Sigmoid colon (tissue), 4 donors: ENCODE data around the gene FHAD1.

Source experiments
- CTCF ChIP-seq, 4 experiments: fragments of 450-650 bp in 3 of 4; fragments of 200-600 bp in 1 of 4; IDR thresholded peaks; one replicate each; pipeline ENCODE4 v1.5.1; 2016 to 2019; ENCODE audit warnings: antibody characterized with exemption in 4 of 4, mild to moderate bottlenecking in 3 of 4, moderate library complexity in 2 of 4
- EP300 ChIP-seq, 4 donors: sonication (generic); formaldehyde crosslinking; IDR thresholded peaks; one replicate each; pipeline ENCODE4 v1.6.1; 2017; ENCODE audit warnings: antibody characterized with exemption in 4 of 4
- POLR2AphosphoS5 ChIP-seq, 4 donors: sonication (generic); formaldehyde crosslinking; IDR thresholded peaks; one replicate each; pipeline ENCODE4 v1.6.1; 2017; ENCODE audit warnings: antibody characterized with exemption in 4 of 4

GRCh38 chr1:15258833-15259621, 12.0 kb downstream of the FHAD1 start:
- no peak for TF ChIP-seq CTCF (IDR thresholded peaks at IDR 0.05)
- TF ChIP-seq EP300 (IDR thresholded peaks at IDR 0.05), result no peak
- no peak for TF ChIP-seq POLR2AphosphoS5 (IDR thresholded peaks at IDR 0.05)
